Subcutaneous adipose tissue (tissue), 4 donors: ENCODE data around the gene CASP5. TPM values are rescaled to one million over a fixed set of nuclear protein-coding genes. Genes with fewer than 3 reads are reported as not detected.
"Not testable (repeated sequence)": the region's sequence is repeated elsewhere in the genome, so short reads cannot be mapped to it uniquely, and the experiment has no call there.

ENCODE experiments used
- CTCF ChIP-seq: fragments of 450-650 bp; IDR thresholded peaks from one replicate; pipeline ENCODE4 v1.5.1; 2016; ENCODE audit warnings: low read depth, mild to moderate bottlenecking, control low read depth, antibody characterized with exemption, moderate library complexity
- total RNA-seq, 4 donors: library from RNA; depleted of rRNA; stranded (reverse); fragments of >200 nt; gene quantifications; one replicate each; pipeline ENCODE4 v1.1.0, GENCODE V29; 2016

CASP5 gene
- total RNA-seq, 4 donors from 2014 or later, result 2.0 TPM; not detected in 3

- TF ChIP-seq CTCF, result no peak
Observed at GRCh38 chr11:105051559-105051958, 28.6 kb upstream of the CASP5 start.

GRCh38 chr11:105049481-105049880, 26.5 kb upstream of the CASP5 start:
- TF ChIP-seq CTCF, result no peak

GRCh38 chr11:105046898-105047579, 24.1 kb upstream of the CASP5 start:
- no peak for TF ChIP-seq CTCF

- no peak for TF ChIP-seq CTCF
Observed at GRCh38 chr11:105045676-105046296, 22.8 kb upstream of the CASP5 start.

- TF ChIP-seq CTCF, result not testable (repeated sequence)
Observed at GRCh38 chr11:105044557-105045524, 21.9 kb upstream of the CASP5 start, which contains the start of gene CARD16. Gene CARD16 (minus strand): TSS chr11:105045335. CDS start chr11:105045297, 38 bp downstream.

- no peak for TF ChIP-seq CTCF
Observed at GRCh38 chr11:105042178-105042577, 19.2 kb upstream of the CASP5 start.

- no peak for TF ChIP-seq CTCF
Observed at GRCh38 chr11:105040703-105041102, 17.7 kb upstream of the CASP5 start.
